ENCODE results near the gene MAP4. TPM values are rescaled to one million over a fixed set of nuclear protein-coding genes. Genes with fewer than 3 reads are reported as not detected.
"Not testable (repeated sequence)": the region's sequence is repeated elsewhere in the genome, so short reads cannot be mapped to it uniquely, and the experiment has no call there.

MAP4 gene
- total RNA-seq, 4 donors from 2014 or later: 597 to 976 (median 687) TPM

GRCh38 chr3:47838503-47838902, 177.7 kb downstream of the MAP4 start:
- H3K9me3 ChIP-seq: no peaks in the 10 kb centered on the region
- no peak overlapping the region for H3K27ac ChIP-seq
- no peak overlapping the region for H3K4me3 ChIP-seq
- in situ Hi-C loops (cut with MboI; ENCODE audit: low sequenced_read_pairs in 4 of 4) (loop anchor here (5.0 to 10.0 kb wide), 5 partner anchors 144 to 316 kb away; no protein-coding TSS in a partner anchor), intact Hi-C loops (cut with DNase I; ENCODE audit: low total_unique reads) (no loop called here)
- no peak for DNase-seq
- H3K36me3 ChIP-seq: peaks cover 0 to 69% of the 10 kb centered on the region in 2 donors
- peak in 1 of 2 donors; percentile 21 for ATAC-seq
- H3K4me1 ChIP-seq: no peaks in the 10 kb centered on the region
- H3K27me3 ChIP-seq: no peaks in the 10 kb centered on the region
- TF ChIP-seq CTCF (IDR thresholded peaks at IDR 0.05 in 4 of 5, conservative IDR thresholded peaks at IDR 0.05 in 1 of 5): no peak
- TF ChIP-seq POLR2A (IDR thresholded peaks at IDR 0.05): no peak

GRCh38 chr3:47836986-47837385, 179.2 kb downstream of the MAP4 start:
- intact Hi-C loops (cut with DNase I; ENCODE audit: low total_unique reads) (loop anchor here (1.0 kb wide), 2 partner anchors 153 to 314 kb away; no protein-coding TSS in a partner anchor), in situ Hi-C loops (cut with MboI; ENCODE audit: low sequenced_read_pairs in 4 of 4) (loop anchor here (5.0 to 10.0 kb wide), 5 partner anchors 145 to 318 kb away; no protein-coding TSS in a partner anchor)
- H3K9me3 ChIP-seq: no peaks in the 10 kb centered on the region
- no peak overlapping the region for H3K4me3 ChIP-seq
- H3K36me3 ChIP-seq: peaks cover 0 to 67% of the 10 kb centered on the region in 2 donors
- DNase-seq: no peak
- H3K27me3 ChIP-seq: no peaks in the 10 kb centered on the region
- TF ChIP-seq POLR2A (IDR thresholded peaks at IDR 0.05) (no peak), CTCF (IDR thresholded peaks at IDR 0.05 in 4 of 5, conservative IDR thresholded peaks at IDR 0.05 in 1 of 5) (no peak)
- H3K27ac ChIP-seq: peak overlapping the region in 1 of 4 donors; percentile 54
- ATAC-seq: no peak
- H3K4me1 ChIP-seq: no peaks in the 10 kb centered on the region

- peaks cover 7 to 73% of the 10 kb centered on the region in 2 donors for H3K36me3 ChIP-seq
- H3K27ac ChIP-seq, H3K9me3 ChIP-seq, H3K4me3 ChIP-seq, H3K27me3 ChIP-seq, ATAC-seq, DNase-seq: not testable (repeated sequence)
- H3K4me1 ChIP-seq: peaks cover 13 to 16% of the 10 kb centered on the region in 2 donors
- intact Hi-C loops (cut with DNase I; ENCODE audit: low total_unique reads): loop anchor here (10.0 kb wide), 1 partner anchor 255 kb away; no protein-coding TSS in a partner anchor
- in situ Hi-C loops (cut with MboI; ENCODE audit: low sequenced_read_pairs in 4 of 4): loop anchor here in 2 of 4 donors (5.0 to 10.0 kb wide), 2 partner anchors 323 to 325 kb away; no protein-coding TSS in a partner anchor
Observed at GRCh38 chr3:47829482-47829881, 186.7 kb downstream of the MAP4 start.

GRCh38 chr3:47825590-47825989, 190.6 kb downstream of the MAP4 start:
- intact Hi-C loops (cut with DNase I; ENCODE audit: low total_unique reads) (loop anchor here (1.0 to 10.0 kb wide), 2 partner anchors 165 to 259 kb away; no protein-coding TSS in a partner anchor), in situ Hi-C loops (cut with MboI; ENCODE audit: low sequenced_read_pairs in 4 of 4) (loop anchor here in 2 of 4 donors (5.0 to 10.0 kb wide), 2 partner anchors 327 to 329 kb away; no protein-coding TSS in a partner anchor)
- Histone ChIP-seq H3K4me1 (peaks cover 13 to 18% of the 10 kb centered on the region in 2 donors), H3K36me3 (peaks cover 6 to 37% of the 10 kb centered on the region in 2 donors), H3K27ac (peak overlapping the region; percentile 86 to 92 (median 89)), H3K9me3 (no peaks in the 10 kb centered on the region), H3K4me3 (peak overlapping the region; percentile 74 to 95 (median 88)), H3K27me3 (no peaks in the 10 kb centered on the region)
- peak in 1 of 2 donors; percentile 48 for ATAC-seq
- TF ChIP-seq POLR2A (IDR thresholded peaks at IDR 0.05) (no peak), CTCF (IDR thresholded peaks at IDR 0.05 in 4 of 5, conservative IDR thresholded peaks at IDR 0.05 in 1 of 5) (no peak)
- peak in 1 of 2 donors; percentile 27 for DNase-seq
